Endodermal cell (in vitro differentiated cells): Measurements from ENCODE around the gene TTC19. TPM values are rescaled to one million over a fixed set of nuclear protein-coding genes. Genes with fewer than 3 reads are reported as not detected.

Experiments used
- DNase-seq: peaks from one replicate; pipeline ENCODE4 v3.0.0-alpha.2; 2017
- H3K27ac ChIP-seq: 2 replicates; pipeline ENCODE4 v1.5.1; 2013; ENCODE audit warnings: mild to moderate bottlenecking, low read depth, low read length, moderate library complexity
- H3K27me3 ChIP-seq: 2 replicates; pipeline ENCODE4 v1.6.1; 2013; ENCODE audit warnings: mild to moderate bottlenecking, low read length, moderate library complexity; ENCODE audit not compliant: insufficient read depth, control insufficient read depth, poor library complexity, severe bottlenecking
- H3K36me3 ChIP-seq: 2 replicates; pipeline ENCODE4 v1.7.0; 2013; ENCODE audit warnings: mild to moderate bottlenecking, low read length, moderate library complexity; ENCODE audit not compliant: control insufficient read depth, insufficient read depth
- H3K4me1 ChIP-seq: one replicate; pipeline ENCODE4 v1.7.0; 2013; ENCODE audit warnings: low read length; ENCODE audit not compliant: control insufficient read depth, insufficient read depth
- H3K4me3 ChIP-seq: 2 replicates; pipeline ENCODE4 v1.5.1; 2013; ENCODE audit warnings: mild to moderate bottlenecking, low read length, moderate library complexity
- H3K9ac ChIP-seq: 2 replicates; pipeline ENCODE4 v1.6.1; 2013; ENCODE audit warnings: mild to moderate bottlenecking, low read length, moderate library complexity; ENCODE audit not compliant: poor library complexity, severe bottlenecking; ENCODE audit errors: extremely low read depth
- H3K9me3 ChIP-seq: 2 replicates; pipeline ENCODE4 v1.6.1; 2013; ENCODE audit warnings: mild to moderate bottlenecking, low read length, moderate library complexity; ENCODE audit not compliant: control insufficient read depth
- H3K27ac Mint-ChIP-seq: 2 replicates; pipeline ENCODE4 v1.8.0; 2020; ENCODE audit warnings: mixed read lengths
- H3K27me3 Mint-ChIP-seq: 2 replicates; pipeline ENCODE4 v1.8.0; 2021; ENCODE audit warnings: mild to moderate bottlenecking, mixed read lengths; ENCODE audit not compliant: insufficient read depth
- H3K36me3 Mint-ChIP-seq: 2 replicates; pipeline ENCODE4 v1.8.0; 2020; ENCODE audit warnings: low read depth, mixed read lengths
- H3K4me1 Mint-ChIP-seq: 2 replicates; pipeline ENCODE4 v1.8.0; 2020; ENCODE audit warnings: mixed read lengths
- H3K4me3 Mint-ChIP-seq: 2 replicates; pipeline ENCODE4 v1.8.0; 2020; ENCODE audit warnings: mild to moderate bottlenecking, moderate library complexity, mixed read lengths
- H3K9me3 Mint-ChIP-seq: 2 replicates; pipeline ENCODE4 v1.8.0; 2020; ENCODE audit warnings: mild to moderate bottlenecking, mixed read lengths
- WGBS, 2 experiments: methylation state at CpG; one replicate each; pipeline versions ENCODE4 v1.1.5 to v1.1.7; 2013; ENCODE audit warnings: missing lambda C conversion rate in 2 of 2, mixed read lengths in 1 of 2; ENCODE audit not compliant: insufficient coverage in 1 of 2, insufficient read length in 1 of 2; 5-methylcytosine and 5-hydroxymethylcytosine counted together
- total RNA-seq, 2 donors: library from RNA; stranded (reverse); fragmentation: NEBNext Ultra II Directional in 1 of 2; extraction: Animal tissue kit (Norgen Biotek cat#: 25700) in 1 of 2; gene quantifications; 2 replicates in 1 of 2; 3 replicates in 1 of 2; pipeline ENCODE4 v1.2.1, GENCODE V29; 2021
- TF ChIP-seq, protein P1 (sequence below): fragments of 200-600 bp; sonication (generic); conservative IDR thresholded peaks from 2 replicates; pipeline ENCODE4 v1.5.0; 2021; ENCODE audit warnings: antibody characterized with exemption, mild to moderate bottlenecking

Gene TTC19
- total RNA-seq, 2 donors from 2014 or later, result 48.2 to 53.2 TPM

DNA sequence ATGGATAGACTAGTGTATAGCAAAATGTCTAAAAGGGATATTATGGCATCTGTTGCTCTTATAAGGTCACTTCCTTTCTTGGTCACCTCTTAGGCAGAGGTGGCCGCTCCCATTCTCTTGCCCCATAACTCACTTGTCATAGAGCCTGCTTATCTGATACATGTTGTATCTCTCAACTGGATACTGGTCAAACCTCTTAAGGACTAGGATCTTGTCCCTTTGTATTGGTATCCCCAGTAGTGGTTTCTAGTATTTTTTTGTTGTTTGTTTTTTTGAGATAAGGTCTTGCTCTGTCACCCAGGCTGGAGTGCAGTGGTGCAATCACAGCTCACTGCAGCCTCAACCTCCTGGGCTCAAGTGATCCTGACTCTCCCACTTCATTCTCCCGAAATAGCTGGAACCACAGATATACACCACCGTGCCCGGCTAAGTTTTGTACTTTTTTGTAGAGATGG is 27.1 kb upstream of the TTC19 start:
- TF ChIP-seq, protein P1, sequence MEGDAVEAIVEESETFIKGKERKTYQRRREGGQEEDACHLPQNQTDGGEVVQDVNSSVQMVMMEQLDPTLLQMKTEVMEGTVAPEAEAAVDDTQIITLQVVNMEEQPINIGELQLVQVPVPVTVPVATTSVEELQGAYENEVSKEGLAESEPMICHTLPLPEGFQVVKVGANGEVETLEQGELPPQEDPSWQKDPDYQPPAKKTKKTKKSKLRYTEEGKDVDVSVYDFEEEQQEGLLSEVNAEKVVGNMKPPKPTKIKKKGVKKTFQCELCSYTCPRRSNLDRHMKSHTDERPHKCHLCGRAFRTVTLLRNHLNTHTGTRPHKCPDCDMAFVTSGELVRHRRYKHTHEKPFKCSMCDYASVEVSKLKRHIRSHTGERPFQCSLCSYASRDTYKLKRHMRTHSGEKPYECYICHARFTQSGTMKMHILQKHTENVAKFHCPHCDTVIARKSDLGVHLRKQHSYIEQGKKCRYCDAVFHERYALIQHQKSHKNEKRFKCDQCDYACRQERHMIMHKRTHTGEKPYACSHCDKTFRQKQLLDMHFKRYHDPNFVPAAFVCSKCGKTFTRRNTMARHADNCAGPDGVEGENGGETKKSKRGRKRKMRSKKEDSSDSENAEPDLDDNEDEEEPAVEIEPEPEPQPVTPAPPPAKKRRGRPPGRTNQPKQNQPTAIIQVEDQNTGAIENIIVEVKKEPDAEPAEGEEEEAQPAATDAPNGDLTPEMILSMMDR, result no peak
- Histone ChIP-seq H3K4me3 (no peak overlapping the region), H3K27ac (no peak overlapping the region), H3K9ac (no peak overlapping the region), H3K9me3 (no peaks in the 10 kb centered on the region), H3K27me3 (no peaks in the 10 kb centered on the region), H3K4me1 (peaks cover 5% of the 10 kb centered on the region), H3K36me3 (peaks cover 25% of the 10 kb centered on the region)
- no peak overlapping the region for H3K4me3 Mint-ChIP-seq
- no peak overlapping the region for H3K27ac Mint-ChIP-seq
- H3K9me3 Mint-ChIP-seq, result no peaks in the 10 kb centered on the region
- DNase-seq, result no peak
- WGBS, 2 experiments, result 94 to 97% methylated on average over 3 to 4 of the region's 4 CpGs
- H3K27me3 Mint-ChIP-seq, result no peaks in the 10 kb centered on the region
- H3K4me1 Mint-ChIP-seq, result peaks cover 19% of the 10 kb centered on the region
- peaks cover 20% of the 10 kb centered on the region for H3K36me3 Mint-ChIP-seq

GRCh38 chr17:15973016-15973415 is 26.6 kb upstream of the TTC19 start:
- H3K4me1 ChIP-seq, result peaks cover 5% of the 10 kb centered on the region
- H3K36me3 ChIP-seq, result peaks cover 30% of the 10 kb centered on the region
- H3K4me3 ChIP-seq, result no peak overlapping the region
- Mint-ChIP-seq H3K4me1 (peaks cover 16% of the 10 kb centered on the region), H3K9me3 (no peaks in the 10 kb centered on the region), H3K36me3 (peaks cover 25% of the 10 kb centered on the region), H3K27me3 (no peaks in the 10 kb centered on the region), H3K4me3 (no peak overlapping the region), H3K27ac (no peak overlapping the region)
- no peaks in the 10 kb centered on the region for H3K9me3 ChIP-seq
- TF ChIP-seq, protein P1, result no peak
- H3K27me3 ChIP-seq, result no peaks in the 10 kb centered on the region
- H3K9ac ChIP-seq, result no peak overlapping the region
- H3K27ac ChIP-seq, result no peak overlapping the region
- no peak for DNase-seq

GRCh38 chr17:15973834-15974233 is 25.8 kb upstream of the TTC19 start:
- no peak overlapping the region for H3K27ac Mint-ChIP-seq
- Histone ChIP-seq H3K27ac (no peak overlapping the region), H3K9ac (no peak overlapping the region), H3K4me1 (peaks cover 8% of the 10 kb centered on the region), H3K9me3 (no peaks in the 10 kb centered on the region), H3K4me3 (no peak overlapping the region), H3K27me3 (no peaks in the 10 kb centered on the region), H3K36me3 (peaks cover 35% of the 10 kb centered on the region)
- H3K27me3 Mint-ChIP-seq, result no peaks in the 10 kb centered on the region
- peaks cover 16% of the 10 kb centered on the region for H3K4me1 Mint-ChIP-seq
- H3K36me3 Mint-ChIP-seq, result peaks cover 30% of the 10 kb centered on the region
- DNase-seq, result no peak
- WGBS, 2 experiments, result 93 to 94% methylated on average over 5 to 6 of the region's 6 CpGs
- no peak overlapping the region for H3K4me3 Mint-ChIP-seq
- H3K9me3 Mint-ChIP-seq, result no peaks in the 10 kb centered on the region
- TF ChIP-seq, protein P1, result no peak
